Measurements from ENCODE around the gene KCNJ2.

GRCh38 chr17:70169709-70170597 is 621 bp downstream of the KCNJ2 start:
- TF ChIP-seq CTCF (conservative IDR thresholded peaks at IDR 0.05; ENCODE audit: low read length) (no peak), EZH2phosphoT487 (IDR thresholded peaks at IDR 0.05; ENCODE audit: borderline replicate concordance) (no peak)
